Measurements from ENCODE around the gene TNFRSF13B. TPM values are rescaled to one million over a fixed set of nuclear protein-coding genes. Genes with fewer than 3 reads are reported as not detected.
A peak's percentile ranks its signal among the peaks of the same experiment; 100 is the strongest.
"Not testable (repeated sequence)": the region's sequence is repeated elsewhere in the genome, so short reads cannot be mapped to it uniquely, and the experiment has no call there.

TNFRSF13B gene
- total RNA-seq, 1 experiment from 2014 or later: not detected

DNA sequence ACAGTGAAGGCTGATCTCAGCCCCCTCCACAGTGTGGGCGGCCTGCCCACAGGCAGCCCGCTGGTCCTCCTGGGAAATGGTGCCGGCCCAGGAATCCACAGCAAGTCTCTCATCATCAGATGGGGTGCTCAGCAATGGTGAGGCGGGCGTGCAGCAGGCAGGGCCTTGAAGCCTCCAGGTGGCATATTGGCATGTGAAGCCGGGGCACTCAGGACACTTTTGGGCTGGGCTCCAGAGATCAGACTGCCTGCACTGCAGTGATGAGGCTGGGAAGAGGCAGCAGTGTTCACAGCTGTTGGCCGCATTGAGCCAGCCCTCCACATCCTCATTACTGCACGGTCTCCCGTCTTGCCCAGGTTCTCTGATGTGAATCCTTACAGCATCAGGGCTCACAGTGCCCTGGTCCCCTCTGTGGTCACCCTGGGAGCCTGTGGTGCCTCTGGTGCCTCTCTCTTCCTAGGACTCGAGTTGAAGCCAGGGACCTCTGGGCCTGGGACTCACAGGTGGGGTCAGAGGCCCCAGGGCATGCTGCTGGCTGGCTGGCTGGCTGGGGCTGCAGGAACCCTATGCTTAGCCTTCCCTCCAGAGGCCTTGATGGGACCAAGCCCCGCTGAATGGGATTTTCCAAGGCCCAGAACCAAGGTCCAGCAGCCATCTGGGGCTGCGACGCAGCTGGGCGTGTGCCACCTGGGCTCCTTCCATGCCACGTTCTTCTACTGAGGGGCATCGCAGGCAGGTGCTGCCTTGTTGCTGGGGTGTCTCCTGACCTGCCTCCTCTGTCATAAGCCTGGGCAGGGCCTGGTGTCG is 48.6 kb downstream of the TNFRSF13B start:
- no peaks in the 10 kb centered on the region for H3K79me2 ChIP-seq (ENCODE audit: low read length)
- no peaks in the 10 kb centered on the region for H3F3A ChIP-seq (ENCODE audit: low read length, unreplicated experiment)
- H2AFZ ChIP-seq (ENCODE audit: low read length): no peak overlapping the region
- no TSS peak for BruUV-seq (replicated peaks)
- CTCF ChIA-PET: no interaction called here
- no peak overlapping the region for H3K27ac ChIP-seq (ENCODE audit: low read length)
- DNase-seq: no peak
- no peak for ATAC-seq
- H3K36me3 ChIP-seq (ENCODE audit: low read depth, low read length): no peaks in the 10 kb centered on the region
- H3K9ac ChIP-seq (ENCODE audit: low read length): no peak overlapping the region
- POLR2A ChIA-PET (ENCODE audit: unreplicated experiment): no interaction called here
- no peaks in the 10 kb centered on the region for H4K20me1 ChIP-seq (ENCODE audit: low read length)
- no peaks in the 10 kb centered on the region for H3K27me3 ChIP-seq (ENCODE audit: low read length)
- no peak overlapping the region for H3K4me2 ChIP-seq (ENCODE audit: low read length)
- intact Hi-C loops (cut with micrococcal nuclease): no loop called here
- TF ChIP-seq, protein P1, sequence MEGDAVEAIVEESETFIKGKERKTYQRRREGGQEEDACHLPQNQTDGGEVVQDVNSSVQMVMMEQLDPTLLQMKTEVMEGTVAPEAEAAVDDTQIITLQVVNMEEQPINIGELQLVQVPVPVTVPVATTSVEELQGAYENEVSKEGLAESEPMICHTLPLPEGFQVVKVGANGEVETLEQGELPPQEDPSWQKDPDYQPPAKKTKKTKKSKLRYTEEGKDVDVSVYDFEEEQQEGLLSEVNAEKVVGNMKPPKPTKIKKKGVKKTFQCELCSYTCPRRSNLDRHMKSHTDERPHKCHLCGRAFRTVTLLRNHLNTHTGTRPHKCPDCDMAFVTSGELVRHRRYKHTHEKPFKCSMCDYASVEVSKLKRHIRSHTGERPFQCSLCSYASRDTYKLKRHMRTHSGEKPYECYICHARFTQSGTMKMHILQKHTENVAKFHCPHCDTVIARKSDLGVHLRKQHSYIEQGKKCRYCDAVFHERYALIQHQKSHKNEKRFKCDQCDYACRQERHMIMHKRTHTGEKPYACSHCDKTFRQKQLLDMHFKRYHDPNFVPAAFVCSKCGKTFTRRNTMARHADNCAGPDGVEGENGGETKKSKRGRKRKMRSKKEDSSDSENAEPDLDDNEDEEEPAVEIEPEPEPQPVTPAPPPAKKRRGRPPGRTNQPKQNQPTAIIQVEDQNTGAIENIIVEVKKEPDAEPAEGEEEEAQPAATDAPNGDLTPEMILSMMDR (conservative IDR thresholded peaks at IDR 0.05; ENCODE audit: low read depth, low read length): no peak
- no peak for TF ChIP-seq EZH2phosphoT487 (IDR thresholded peaks at IDR 0.05; ENCODE audit: borderline replicate concordance, low read length)
- no peak for TF ChIP-seq EZH2 (IDR thresholded peaks at IDR 0.05; ENCODE audit: low read length, unreplicated experiment)
- peaks cover 5% of the 10 kb centered on the region for H3K4me1 ChIP-seq (ENCODE audit: insufficient read depth, low read length)
- H3K4me3 ChIP-seq (ENCODE audit: low read length): no peak overlapping the region
- no peaks in the 10 kb centered on the region for H3K9me3 ChIP-seq (ENCODE audit: low read length)
- no peaks in the 10 kb centered on the region for H3K9me2 ChIP-seq (replicated peaks; ENCODE audit: low read length)

DNA sequence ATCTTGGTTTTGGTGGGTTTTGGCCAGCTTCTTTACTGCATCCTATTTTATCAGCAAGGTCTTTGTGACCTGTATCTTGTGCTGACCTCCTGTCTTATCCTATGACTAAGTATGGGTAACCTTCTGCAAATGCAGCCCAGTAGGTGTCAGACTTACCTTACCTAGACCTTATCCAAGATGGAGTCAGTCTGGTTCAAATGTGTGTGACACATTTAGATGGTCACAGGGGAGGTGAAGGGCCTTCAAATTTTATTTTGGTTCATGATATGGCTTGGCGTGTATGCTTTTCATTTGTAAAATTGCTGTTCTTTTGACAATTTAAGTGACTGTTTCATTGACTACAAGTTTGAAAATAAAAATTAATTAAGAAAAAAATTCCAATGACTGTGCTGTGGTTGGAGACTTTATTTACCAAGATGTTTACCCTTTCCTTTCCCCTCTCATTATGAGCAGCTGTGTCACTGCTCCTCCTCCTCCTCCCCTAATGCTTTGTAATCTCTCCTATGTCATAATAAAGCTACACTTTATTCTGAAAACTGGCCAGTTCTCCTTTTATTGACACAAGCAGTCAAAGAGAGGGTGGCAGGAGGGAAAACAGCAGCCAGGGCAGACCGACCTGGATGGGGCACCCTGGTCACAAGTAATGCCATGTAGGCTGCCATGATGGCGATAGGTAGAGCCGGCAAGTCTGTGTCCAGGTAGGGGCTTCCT is 49.4 kb downstream of the TNFRSF13B start:
- Histone ChIP-seq H3K36me3 (ENCODE audit: low read depth, low read length) (no peaks in the 10 kb centered on the region), H3K9me2 (replicated peaks; ENCODE audit: low read length) (no peaks in the 10 kb centered on the region), H3F3A (ENCODE audit: low read length, unreplicated experiment) (no peaks in the 10 kb centered on the region), H2AFZ (ENCODE audit: low read length) (no peak overlapping the region), H3K9me3 (ENCODE audit: low read length) (no peaks in the 10 kb centered on the region), H3K9ac (ENCODE audit: low read length) (no peak overlapping the region), H3K4me2 (ENCODE audit: low read length) (no peak overlapping the region), H4K20me1 (ENCODE audit: low read length) (no peaks in the 10 kb centered on the region), H3K79me2 (ENCODE audit: low read length) (no peaks in the 10 kb centered on the region), H3K4me1 (ENCODE audit: insufficient read depth, low read length) (peaks cover 11% of the 10 kb centered on the region), H3K27ac (ENCODE audit: low read length) (no peak overlapping the region), H3K27me3 (ENCODE audit: low read length) (no peaks in the 10 kb centered on the region), H3K4me3 (ENCODE audit: low read length) (no peak overlapping the region)
- no TSS peak for BruUV-seq (replicated peaks)
- DNase-seq: peak; percentile 53
- intact Hi-C loops (cut with micrococcal nuclease): loop anchor here (1.0 kb wide), 1 partner anchor 69 kb away; no protein-coding TSS in a partner anchor
- TF ChIP-seq, protein P1 (conservative IDR thresholded peaks at IDR 0.05; ENCODE audit: low read depth, low read length): peak; percentile 63
- TF ChIP-seq EZH2 (IDR thresholded peaks at IDR 0.05; ENCODE audit: low read length, unreplicated experiment): no peak
- CTCF ChIA-PET: no interaction called here
- POLR2A ChIA-PET (ENCODE audit: unreplicated experiment): no interaction called here
- peak; percentile 39; the same call in 1 of the 2 replicates for ATAC-seq

DNA sequence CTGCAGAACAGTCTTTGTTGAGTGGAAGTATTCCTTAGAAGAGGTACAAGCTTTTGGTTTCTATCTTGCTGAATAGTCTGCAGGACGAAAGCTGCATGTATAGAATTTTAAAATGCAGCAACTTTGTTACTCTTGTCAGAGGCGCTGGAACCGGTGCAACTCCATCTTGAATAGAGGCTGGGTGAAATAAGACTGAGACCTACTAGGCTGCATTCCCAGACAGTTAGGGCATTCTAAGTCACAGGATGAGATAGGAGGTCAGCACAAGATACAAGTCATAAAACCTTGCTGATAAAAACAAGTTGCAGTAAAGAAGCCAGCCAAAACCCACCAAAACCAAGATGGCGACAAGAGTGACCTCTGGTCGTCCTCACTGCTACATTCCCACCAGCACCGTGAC is 50.5 kb downstream of the TNFRSF13B start:
- peaks cover 11% of the 10 kb centered on the region for H3K4me1 ChIP-seq (ENCODE audit: insufficient read depth, low read length)
- H3K9me3 ChIP-seq (ENCODE audit: low read length); H2AFZ ChIP-seq (ENCODE audit: low read length); ATAC-seq; H3K27me3 ChIP-seq (ENCODE audit: low read length); intact Hi-C loops (cut with micrococcal nuclease); H3K27ac ChIP-seq (ENCODE audit: low read length); H4K20me1 ChIP-seq (ENCODE audit: low read length); H3K9me2 ChIP-seq (replicated peaks; ENCODE audit: low read length); CTCF ChIA-PET; H3K36me3 ChIP-seq (ENCODE audit: low read depth, low read length); H3K4me3 ChIP-seq (ENCODE audit: low read length); H3K79me2 ChIP-seq (ENCODE audit: low read length); H3K9ac ChIP-seq (ENCODE audit: low read length); POLR2A ChIA-PET (ENCODE audit: unreplicated experiment); H3K4me2 ChIP-seq (ENCODE audit: low read length); DNase-seq; BruUV-seq (replicated peaks); H3F3A ChIP-seq (ENCODE audit: low read length, unreplicated experiment): not testable (repeated sequence)
